Measurements from ENCODE around the gene MYOT. TPM values are rescaled to one million over a fixed set of nuclear protein-coding genes. Genes with fewer than 3 reads are reported as not detected.

MYOT gene
- total RNA-seq, 2 donors from 2014 or later: 90.8 to 117 TPM

Other genes starting within 250 kb of the MYOT start
- gene KLHL3, start 131.8 kb upstream of the MYOT start, total RNA-seq: 10 to 100 TPM; 24.8 to 48.0 TPM
- gene HNRNPA0, start 113.5 kb upstream of the MYOT start, total RNA-seq: 10 to 100 TPM; 14.3 to 27.1 TPM
- under 1 TPM; 0.24 to 0.52 TPM for gene PKD2L2, start 21.6 kb downstream of the MYOT start, total RNA-seq
- 10 to 100 TPM; 28.1 to 34.7 TPM for gene FAM13B, start 165.2 kb downstream of the MYOT start, total RNA-seq
- gene WNT8A, start 216.2 kb downstream of the MYOT start, total RNA-seq: not detected